Stomach (tissue), 9 donors: ENCODE measurements around the gene ARHGAP29. TPM values are rescaled to one million over a fixed set of nuclear protein-coding genes. Genes with fewer than 3 reads are reported as not detected.

Experiments used
- DNase-seq, 2 donors: peaks; one replicate each; pipeline versions ENCODE4 v3.0.0 to v3.0.0-alpha.2; 2013 to 2019
- H3K27ac ChIP-seq, 5 donors: fragments of 200-600 bp in 4 of 5; sonication (generic) in 4 of 5; one replicate each; pipeline ENCODE4 v1.5.1; 2013 to 2019; ENCODE audit warnings: mild to moderate bottlenecking in 1 of 5, moderate library complexity in 1 of 5
- H3K27me3 ChIP-seq, 3 donors: fragments of 200-600 bp; sonication (generic); one replicate each; pipeline ENCODE4 v1.5.1; 2017 to 2019; ENCODE audit warnings: mixed run types in 1 of 3
- H3K36me3 ChIP-seq, 4 donors: fragments of 200-600 bp; sonication (generic); 1 replicate in 3 of 4; 2 replicates in 1 of 4; pipeline ENCODE4 v1.5.1; 2016 to 2019
- H3K4me1 ChIP-seq, 4 donors: fragments of 200-600 bp; sonication (generic); one replicate each; pipeline ENCODE4 v1.5.1; 2016 to 2019
- H3K4me3 ChIP-seq, 4 donors: fragments of 200-600 bp; sonication (generic) in 3 of 4; one replicate each; pipeline ENCODE4 v1.5.1; 2016 to 2019; ENCODE audit warnings: mild to moderate bottlenecking in 1 of 4
- H3K9me3 ChIP-seq, 4 donors: fragments of 200-600 bp; sonication (generic); one replicate each; pipeline ENCODE4 v1.5.1; 2016 to 2019
- EP300 ChIP-seq: sonication (generic); formaldehyde crosslinking; IDR thresholded peaks from one replicate; pipeline ENCODE4 v1.6.1; 2017; ENCODE audit warnings: antibody characterized with exemption
- POLR2A ChIP-seq, 4 donors: fragments of 450-650 bp; IDR thresholded peaks; one replicate each; pipeline ENCODE4 v1.6.1; 2016; ENCODE audit warnings: antibody characterized with exemption in 4 of 4, control low read depth in 2 of 4, mild to moderate bottlenecking in 1 of 4, moderate library complexity in 1 of 4
- POLR2AphosphoS5 ChIP-seq, 3 donors: sonication (generic); formaldehyde crosslinking; IDR thresholded peaks; one replicate each; pipeline ENCODE4 v1.6.1; 2016; ENCODE audit warnings: antibody characterized with exemption in 3 of 3
- WGBS, 5 donors: extraction: QIAGEN DNeasy Blood & Tissue Kit in 3 of 5; methylation state at CpG; one replicate each; pipeline versions ENCODE4 v1.1.5 to v1.1.7; 2013 to 2018; 5-methylcytosine and 5-hydroxymethylcytosine counted together
- intact Hi-C: fragments of 100-400 bp; cut with DNase I; formaldehyde crosslinking; loops from one replicate; pipeline ENCODE4 v1.15.1; 2023; ENCODE audit warnings: low total_unique reads
- polyA plus RNA-seq, 3 donors: library from polyadenylated mRNA; stranded (reverse); fragments of 200-250 nt; gene quantifications; one replicate each; pipeline ENCODE4 v1.2.3, GENCODE V29; 2013
- total RNA-seq, 5 donors: library from RNA; depleted of rRNA; stranded (reverse); fragments of >200 nt; gene quantifications; one replicate each; pipeline versions ENCODE4 v1.1.0 to v1.2.3, GENCODE V29; 2014 to 2016
- TF ChIP-seq, protein P1 (sequence below), 7 experiments: fragments of 450-650 bp in 4 of 7; fragments of 200-600 bp in 3 of 7; sonication (generic) in 3 of 7; IDR thresholded peaks; one replicate each; pipeline ENCODE4 v1.5.1; 2016 to 2019; ENCODE audit warnings: antibody characterized with exemption in 7 of 7, control low read depth in 2 of 7, mild to moderate bottlenecking in 1 of 7
- donor health status: healthy with polysubstance abuse.
- donor health status: Bipolar disorder and iron deficiency.
- donor health status: healthy.

The ARHGAP29 gene
- total and polyA plus RNA-seq, 8 donors = 4.4 to 90.9 (median 17.6) TPM

GRCh38 chr1:94236630-94237290 lies 624 bp downstream of the ARHGAP29 start:
- TF ChIP-seq EP300 = no peak
- TF ChIP-seq, protein P1, sequence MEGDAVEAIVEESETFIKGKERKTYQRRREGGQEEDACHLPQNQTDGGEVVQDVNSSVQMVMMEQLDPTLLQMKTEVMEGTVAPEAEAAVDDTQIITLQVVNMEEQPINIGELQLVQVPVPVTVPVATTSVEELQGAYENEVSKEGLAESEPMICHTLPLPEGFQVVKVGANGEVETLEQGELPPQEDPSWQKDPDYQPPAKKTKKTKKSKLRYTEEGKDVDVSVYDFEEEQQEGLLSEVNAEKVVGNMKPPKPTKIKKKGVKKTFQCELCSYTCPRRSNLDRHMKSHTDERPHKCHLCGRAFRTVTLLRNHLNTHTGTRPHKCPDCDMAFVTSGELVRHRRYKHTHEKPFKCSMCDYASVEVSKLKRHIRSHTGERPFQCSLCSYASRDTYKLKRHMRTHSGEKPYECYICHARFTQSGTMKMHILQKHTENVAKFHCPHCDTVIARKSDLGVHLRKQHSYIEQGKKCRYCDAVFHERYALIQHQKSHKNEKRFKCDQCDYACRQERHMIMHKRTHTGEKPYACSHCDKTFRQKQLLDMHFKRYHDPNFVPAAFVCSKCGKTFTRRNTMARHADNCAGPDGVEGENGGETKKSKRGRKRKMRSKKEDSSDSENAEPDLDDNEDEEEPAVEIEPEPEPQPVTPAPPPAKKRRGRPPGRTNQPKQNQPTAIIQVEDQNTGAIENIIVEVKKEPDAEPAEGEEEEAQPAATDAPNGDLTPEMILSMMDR (IDR thresholded peaks at IDR 0.05) = peak in 2 of 7 experiments; percentile 21 to 26
- Histone ChIP-seq H3K27me3 (peaks cover 0 to 21% (median 0%) of the 10 kb centered on the region in 3 donors), H3K9me3 (no peaks in the 10 kb centered on the region), H3K36me3 (no peaks in the 10 kb centered on the region), H3K4me3 (peak overlapping the region; percentile 57 to 88 (median 86)), H3K27ac (peak overlapping the region; percentile 87 to 98 (median 95)), H3K4me1 (peaks cover 0 to 61% (median 23%) of the 10 kb centered on the region in 4 donors)
- intact Hi-C loops = loop anchor here (10.0 kb wide), 3 partner anchors 98 to 202 kb away; no protein-coding TSS in a partner anchor
- WGBS, 5 donors = 0 to 2% (median 1%) methylated on average over 37 to 39 of the region's 39 CpGs
- DNase-seq = peak; percentile 50 to 78

- intact Hi-C loops = loop anchor here (10.0 kb wide), 3 partner anchors 99 to 201 kb away; no protein-coding TSS in a partner anchor
Observed at GRCh38 chr1:94236013-94236491, 1.3 kb downstream of the ARHGAP29 start.

GRCh38 chr1:94235189-94236012 lies 2.0 kb downstream of the ARHGAP29 start:
- WGBS, 5 donors = 19 to 42% (median 27%) methylated on average over 9 of the region's 9 CpGs
- Histone ChIP-seq H3K4me1 (peaks cover 0 to 70% (median 27%) of the 10 kb centered on the region in 4 donors), H3K27me3 (peaks cover 0 to 21% (median 0%) of the 10 kb centered on the region in 3 donors), H3K4me3 (peak overlapping the region; percentile 57 to 88 (median 86)), H3K36me3 (no peaks in the 10 kb centered on the region), H3K27ac (peak overlapping the region in 3 of 5 donors; percentile 89 to 96 (median 95)), H3K9me3 (no peaks in the 10 kb centered on the region)
- TF ChIP-seq POLR2AphosphoS5 (IDR thresholded peaks at IDR 0.05) (no peak), POLR2A (IDR thresholded peaks at IDR 0.05) (no peak), EP300 (no peak)
- TF ChIP-seq, protein P1 (IDR thresholded peaks at IDR 0.05) = no peak
- intact Hi-C loops = loop anchor here (10.0 kb wide), 3 partner anchors 99 to 201 kb away; no protein-coding TSS in a partner anchor
- DNase-seq = peak in 1 of 2 donors; percentile 28

More at GRCh38 chr1:94236013-94236491, 1.3 kb downstream of the ARHGAP29 start:
- H3K27me3 ChIP-seq = peaks cover 0 to 21% (median 0%) of the 10 kb centered on the region in 3 donors
- TF ChIP-seq, protein P1 (IDR thresholded peaks at IDR 0.05) = no peak
- TF ChIP-seq POLR2AphosphoS5 (IDR thresholded peaks at IDR 0.05) (no peak), EP300 (no peak), POLR2A (IDR thresholded peaks at IDR 0.05) (no peak)
- H3K4me3 ChIP-seq = peak overlapping the region; percentile 57 to 88 (median 86)
- peak overlapping the region; percentile 87 to 98 (median 95) for H3K27ac ChIP-seq
- no peaks in the 10 kb centered on the region for H3K9me3 ChIP-seq
- H3K36me3 ChIP-seq = no peaks in the 10 kb centered on the region
- 2 to 6% (median 3%) methylated on average over 6 of the region's 6 CpGs for WGBS, 5 donors
- peaks cover 0 to 67% (median 25%) of the 10 kb centered on the region in 4 donors for H3K4me1 ChIP-seq
- peak in 1 of 2 donors; percentile 59 for DNase-seq

- intact Hi-C loops = loop anchor here (10.0 kb wide), 3 partner anchors 100 to 200 kb away; no protein-coding TSS in a partner anchor
- 8 to 38% (median 19%) methylated on average over 1 of the region's 1 CpG for WGBS, 5 donors
- Histone ChIP-seq H3K9me3 (no peaks in the 10 kb centered on the region), H3K4me1 (peaks cover 0 to 72% (median 27%) of the 10 kb centered on the region in 4 donors), H3K36me3 (no peaks in the 10 kb centered on the region), H3K4me3 (no peak overlapping the region), H3K27ac (peak overlapping the region in 1 of 5 donors; percentile 96), H3K27me3 (peaks cover 0 to 21% (median 0%) of the 10 kb centered on the region in 3 donors)
- TF ChIP-seq POLR2AphosphoS5 (IDR thresholded peaks at IDR 0.05) (no peak), POLR2A (IDR thresholded peaks at IDR 0.05) (no peak), EP300 (no peak)
- TF ChIP-seq, protein P1 (IDR thresholded peaks at IDR 0.05) = no peak
- DNase-seq = no peak
Observed at GRCh38 chr1:94234615-94235014, 2.8 kb downstream of the ARHGAP29 start.
